ENCODE data around the gene ARPC1B.
"Not testable (repeated sequence)": the region's sequence is repeated elsewhere in the genome, so short reads cannot be mapped to it uniquely, and the experiment has no call there.

ARPC1B gene

DNA sequence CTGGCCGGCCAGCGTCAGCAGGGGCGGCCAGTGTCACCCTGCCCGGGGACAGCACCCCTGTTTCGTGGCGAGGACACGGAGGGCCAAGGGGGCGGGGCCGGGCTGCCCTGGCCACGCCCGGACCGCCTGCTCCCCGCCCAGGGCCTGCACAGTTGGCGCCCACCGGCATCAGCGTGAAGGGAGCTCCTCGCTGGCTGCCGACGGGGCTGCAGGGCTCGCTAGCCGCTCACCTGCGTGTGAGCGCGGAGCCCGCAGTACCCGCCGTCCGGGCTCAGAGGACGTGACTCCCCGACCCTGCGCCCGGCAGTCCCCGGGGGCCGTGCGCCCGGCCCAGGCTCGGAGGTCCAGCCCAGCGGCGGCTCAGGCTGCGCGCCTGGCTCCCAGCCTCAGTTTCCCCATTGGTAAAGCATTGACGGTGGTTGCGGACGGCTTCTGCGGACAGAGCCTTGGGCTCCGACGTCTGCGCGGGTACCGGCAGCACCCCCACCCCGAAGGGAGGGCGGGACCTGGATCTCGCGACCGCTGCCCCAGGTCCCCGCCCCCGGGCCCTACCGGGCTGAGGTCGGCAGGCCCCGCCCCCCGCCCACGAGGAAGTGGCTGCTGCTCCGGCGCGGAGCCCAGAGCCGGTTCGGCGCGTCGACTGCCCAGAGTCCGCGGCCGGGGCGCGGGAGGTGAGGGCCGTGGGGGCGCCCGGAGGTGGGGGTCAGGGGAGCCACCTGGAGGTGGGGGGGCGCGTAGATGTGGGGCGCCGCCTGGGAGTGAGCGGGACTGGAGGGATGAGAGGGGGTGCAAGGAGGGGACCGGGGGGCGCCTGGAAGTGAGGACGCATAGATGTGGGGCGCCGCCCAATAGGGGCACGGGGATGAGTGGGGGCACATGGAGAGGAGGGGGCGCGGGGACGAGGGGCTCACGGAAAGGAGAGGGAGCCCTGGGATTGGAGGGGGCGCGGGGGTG is at the start of gene ARPC1B:
TSS of gene ARPC1B (plus strand) at position 620 of the 954 bp plus-strand sequence. CDS start 10,985 bp downstream, outside the sequence.
- peak; percentile 90 for DNase-seq (ENCODE audit: low spot score)

- DNase-seq (ENCODE audit: low spot score) = no peak
These were observed 49.5 kb upstream of the ARPC1B start for GRCh38 chr7:99325001-99325493.

- peak; percentile 97 for DNase-seq (ENCODE audit: low spot score)
These were observed 48.7 kb upstream of the ARPC1B start, which contains the start of gene ARPC1A for GRCh38 chr7:99325592-99326407. Gene ARPC1A, plus strand, starts transcription at chr7:99325898. Its CDS starts 7,456 bp downstream, at chr7:99333354.

GRCh38 chr7:99326408-99326782 is 48.1 kb upstream of the ARPC1B start:
- peak; percentile 27 for DNase-seq (ENCODE audit: low spot score)

DNA sequence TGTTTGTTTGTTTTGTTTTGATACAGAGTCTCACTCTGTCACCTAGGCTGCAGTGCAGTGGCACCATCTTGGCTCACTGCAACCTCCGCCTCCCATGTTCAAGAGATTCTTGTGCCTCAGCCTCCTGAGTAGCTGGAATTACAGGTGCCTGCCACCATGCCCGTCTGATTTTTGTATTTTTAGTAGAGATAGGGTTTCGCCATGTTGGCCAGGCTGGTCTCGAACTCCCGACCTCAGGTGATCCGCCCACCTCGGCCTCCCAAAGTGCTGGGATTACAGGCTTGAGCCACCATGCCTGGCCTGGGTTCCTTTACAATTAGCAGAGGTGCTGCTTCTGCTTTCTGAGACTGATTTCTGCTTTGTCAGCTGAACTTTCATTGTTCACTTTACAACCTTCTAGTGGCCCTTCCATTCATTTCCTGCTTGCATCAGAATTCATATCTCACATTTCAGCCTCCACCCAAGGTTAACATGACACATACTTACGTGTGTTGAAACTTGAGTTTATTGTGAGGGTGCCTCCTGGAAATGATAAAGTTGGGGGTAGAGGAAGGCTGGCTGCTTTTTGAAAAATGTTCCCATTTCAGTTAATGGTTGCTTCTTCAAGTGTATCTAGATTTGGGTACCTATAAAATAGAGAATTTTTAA is 44.1 kb upstream of the ARPC1B start:
- not testable (repeated sequence) for DNase-seq (ENCODE audit: low spot score)

DNA sequence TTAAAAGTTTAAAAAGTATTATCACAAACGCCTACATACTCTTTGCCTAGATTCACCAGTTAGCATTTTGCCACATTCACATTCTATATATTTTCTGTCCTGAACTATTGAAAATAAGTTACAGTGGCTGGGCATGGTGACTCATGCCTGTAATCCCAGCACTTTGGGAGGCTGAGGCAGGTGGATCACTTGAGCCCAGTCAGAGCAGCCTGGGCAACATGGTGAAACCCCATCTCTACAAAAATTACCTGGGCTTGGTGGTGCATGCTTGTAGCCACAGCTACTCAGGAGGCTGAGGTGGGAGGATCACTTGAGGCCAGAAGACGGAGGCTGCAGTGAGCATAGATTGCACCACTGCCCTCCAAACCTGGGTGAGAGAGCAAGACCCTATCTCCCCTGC is 43.5 kb upstream of the ARPC1B start:
- DNase-seq (ENCODE audit: low spot score) = no peak

GRCh38 chr7:99339595-99339994 is 34.9 kb upstream of the ARPC1B start:
- DNase-seq (ENCODE audit: low spot score) = no peak

DNA sequence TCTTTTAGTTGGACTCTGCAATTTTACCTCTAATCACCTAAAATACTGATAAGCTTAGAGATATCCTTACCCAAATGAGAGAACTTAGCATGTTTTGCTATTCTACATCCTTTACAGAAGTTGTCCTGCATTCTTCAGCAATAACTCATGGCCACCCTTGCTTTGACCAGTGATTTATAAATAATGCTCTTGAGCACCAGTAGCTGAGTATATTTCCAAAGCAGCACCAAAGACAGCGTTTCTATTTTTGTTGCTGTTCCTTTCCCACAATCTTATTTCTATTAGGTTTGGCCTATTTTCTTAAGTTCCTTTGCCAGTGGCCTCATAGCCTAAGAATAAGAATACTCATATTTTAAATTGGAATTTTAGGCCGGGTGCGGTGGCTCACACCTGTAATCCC is 33.9 kb upstream of the ARPC1B start:
- no peak for DNase-seq (ENCODE audit: low spot score)

DNA sequence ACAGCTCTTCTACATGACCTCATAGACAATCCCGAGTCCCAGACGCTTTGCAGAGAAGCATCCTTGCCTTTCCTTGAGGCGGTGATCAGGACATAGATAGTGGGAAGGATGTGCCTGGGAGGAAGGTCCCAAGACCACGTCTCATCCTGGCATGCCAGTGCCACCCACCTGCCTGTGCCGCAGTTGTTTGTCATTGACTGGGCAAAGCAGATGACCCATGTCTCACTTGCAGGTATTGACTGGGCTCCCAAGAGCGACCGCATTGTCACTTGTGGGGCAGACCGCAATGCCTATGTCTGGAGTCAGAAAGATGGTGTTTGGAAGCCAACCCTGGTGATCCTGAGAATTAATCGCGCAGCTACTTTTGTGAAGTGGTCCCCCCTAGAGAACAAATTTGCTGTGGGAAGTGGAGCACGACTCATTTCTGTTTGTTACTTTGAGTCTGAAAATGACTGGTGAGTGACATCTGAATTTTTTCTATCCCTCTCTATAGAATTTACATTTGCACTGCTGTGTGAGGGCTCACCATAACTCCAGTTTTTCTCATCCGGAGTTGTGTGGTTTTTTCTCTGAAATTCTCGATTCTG is 30.4 kb upstream of the ARPC1B start:
- DNase-seq (ENCODE audit: low spot score) = no peak

DNA sequence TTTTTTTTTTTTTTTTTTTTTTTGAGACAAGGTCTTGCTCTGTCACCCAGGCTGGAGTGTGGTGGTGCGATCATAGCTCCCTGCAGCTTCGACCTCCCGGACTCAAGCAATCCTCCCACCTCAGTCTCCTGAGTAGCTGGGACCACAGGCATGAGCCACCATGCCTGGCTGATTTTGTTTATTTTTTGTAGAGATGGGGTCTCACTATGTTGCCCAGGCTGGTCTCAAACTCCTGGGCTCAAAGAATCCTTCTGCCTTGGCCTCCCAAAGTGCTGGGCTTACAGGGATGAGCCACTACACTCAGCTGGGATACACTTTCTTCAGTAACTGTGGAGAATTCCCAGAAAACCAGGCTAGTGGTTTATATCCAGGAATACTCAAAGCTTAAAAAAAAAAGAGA is 23.9 kb upstream of the ARPC1B start:
- not testable (repeated sequence) for DNase-seq (ENCODE audit: low spot score)

- no peak for DNase-seq (ENCODE audit: low spot score)
These were observed 22.3 kb upstream of the ARPC1B start for GRCh38 chr7:99352247-99352646.

DNA sequence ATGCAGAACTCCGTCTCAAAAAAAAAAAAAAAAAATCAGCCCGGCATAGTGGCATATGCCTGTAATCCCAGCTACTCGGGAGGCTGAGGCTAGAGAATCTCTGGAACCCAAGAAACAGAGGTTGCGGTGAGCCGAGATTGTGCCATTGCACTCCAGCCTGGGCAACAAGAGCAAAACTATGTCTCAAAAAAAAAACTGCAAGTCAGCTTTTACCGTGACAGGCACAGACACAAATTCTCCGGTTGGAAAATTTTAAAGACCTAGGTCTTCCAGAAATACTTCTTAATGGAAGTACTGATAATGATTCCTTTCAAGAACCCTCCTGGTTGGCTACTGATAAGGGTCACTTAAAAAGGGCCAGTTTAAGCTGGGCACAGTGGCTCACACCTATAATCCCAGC is 19.4 kb upstream of the ARPC1B start:
- no peak for DNase-seq (ENCODE audit: low spot score)

GRCh38 chr7:99357701-99358490 is 16.6 kb upstream of the ARPC1B start:
- DNase-seq (ENCODE audit: low spot score) = no peak

GRCh38 chr7:99358521-99358920 is 16.0 kb upstream of the ARPC1B start:
- not testable (repeated sequence) for DNase-seq (ENCODE audit: low spot score)

- DNase-seq (ENCODE audit: low spot score) = no peak
These were observed 14.9 kb upstream of the ARPC1B start for GRCh38 chr7:99359465-99360154.

- DNase-seq (ENCODE audit: low spot score) = no peak
These were observed 11.7 kb upstream of the ARPC1B start for GRCh38 chr7:99362801-99363200.

- no peak for DNase-seq (ENCODE audit: low spot score)
These were observed 11.2 kb upstream of the ARPC1B start for GRCh38 chr7:99363286-99363685.

DNA sequence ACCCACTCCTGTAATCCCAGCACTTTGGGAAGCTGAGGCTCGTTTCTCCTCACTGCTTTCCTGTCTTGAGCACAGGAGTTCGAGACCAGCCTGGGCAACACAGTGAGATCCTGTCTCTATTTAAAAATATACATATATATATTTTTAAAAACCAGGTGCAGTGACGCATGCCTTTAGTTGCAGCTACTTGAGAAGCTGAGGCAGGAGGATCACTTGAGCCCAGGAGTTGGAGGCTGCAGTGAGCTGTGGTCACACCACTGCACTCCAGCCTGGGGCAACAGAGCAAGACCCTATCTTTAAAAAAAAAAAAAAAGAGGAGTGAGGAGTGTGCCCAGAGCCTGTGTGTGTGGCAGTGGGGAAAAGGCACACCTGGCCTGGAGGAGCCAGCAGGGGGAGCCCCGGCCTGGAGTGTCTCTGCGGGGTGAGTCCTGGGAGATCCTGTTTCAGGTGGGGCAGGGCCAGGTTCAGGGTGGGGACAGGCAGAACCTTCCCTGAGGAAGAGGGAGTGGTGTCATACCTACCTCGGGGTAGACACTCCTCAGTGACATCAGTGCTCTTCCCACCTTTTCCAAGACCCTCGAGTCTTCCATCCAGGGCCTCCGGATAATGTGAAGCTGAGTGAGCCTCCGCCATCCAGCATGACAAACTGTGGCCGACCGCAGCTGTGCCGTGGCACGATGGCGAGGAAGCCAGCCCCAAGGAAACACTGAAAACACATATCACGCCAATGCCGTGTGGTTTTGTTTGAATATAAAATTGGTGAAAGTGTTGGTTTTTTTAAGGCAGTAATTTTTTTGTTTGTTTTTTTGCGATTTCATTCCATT is 9.0 kb upstream of the ARPC1B start:
- peak; percentile 57 for DNase-seq (ENCODE audit: low spot score)

DNA sequence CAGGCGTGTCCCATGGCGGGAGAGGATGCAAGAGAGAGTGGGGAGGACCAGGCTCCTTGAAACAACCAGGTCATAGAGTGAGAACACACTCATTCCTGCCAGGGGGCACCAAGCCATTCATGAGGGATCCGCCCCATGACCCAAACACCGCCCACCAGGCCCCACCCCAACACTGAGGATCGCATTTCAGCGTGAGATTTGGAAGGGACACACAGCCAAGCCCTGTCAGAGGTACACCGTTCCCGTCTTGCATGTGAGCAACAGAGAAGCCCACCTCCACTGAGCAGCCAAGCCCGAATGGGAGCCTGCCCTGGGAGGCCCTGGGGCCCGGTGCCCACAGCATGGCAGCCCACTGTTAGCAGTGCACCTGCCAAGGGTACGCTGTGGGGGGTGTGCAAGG is 7.9 kb upstream of the ARPC1B start:
- DNase-seq (ENCODE audit: low spot score) = no peak
